PC-9 (cell line): ENCODE data around the gene UPK2. TPM values are rescaled to one million over a fixed set of nuclear protein-coding genes. Genes with fewer than 3 reads are reported as not detected.

Experiments used
- BruUV-seq: library from RNA; stranded (reverse); fragments of 400-500 nt; replicated peaks from 2 replicates; lab custom pipeline; 2021; lab: Mats Ljungman, UMichigan
- CTCF ChIA-PET: fragments of 300-600 bp; sonication (Branson Sonifier 250); formaldehyde crosslinking; loops from one replicate; lab custom pipeline; 2022; ENCODE audit warnings: antibody characterized with exemption; lab: Charles Lee
- POLR2A ChIA-PET: fragments of 300-600 bp; sonication (Branson Sonifier 250); formaldehyde crosslinking; loops from one replicate; lab custom pipeline; 2022; ENCODE audit warnings: antibody characterized with exemption; ENCODE audit not compliant: unreplicated experiment; lab: Charles Lee
- DNase-seq, 2 experiments: peaks; one replicate each; pipeline versions ENCODE4 v3.0.0 to v3.0.0-alpha.2; 2015 to 2022; ENCODE audit warnings: mixed read lengths in 1 of 2
- H2AFZ ChIP-seq: fragments of 200-600 bp; sonication (generic); 2 replicates; pipeline ENCODE4 v1.8.1; 2017; ENCODE audit warnings: antibody characterized with exemption
- H3F3A ChIP-seq: fragments of 200-600 bp; sonication (generic); 2 replicates; pipeline ENCODE4 v1.8.1; 2017; ENCODE audit warnings: antibody characterized with exemption, mild to moderate bottlenecking, low read depth; ENCODE audit not compliant: insufficient read depth
- H3K27ac ChIP-seq: fragments of 200-600 bp; sonication (generic); 2 replicates; pipeline ENCODE4 v1.6.1; 2016; ENCODE audit warnings: mixed run types
- H3K27me3 ChIP-seq: fragments of 200-600 bp; sonication (generic); 2 replicates; pipeline ENCODE4 v1.6.1; 2016; ENCODE audit warnings: low read depth, mixed run types; ENCODE audit not compliant: insufficient read depth
- H3K36me3 ChIP-seq: fragments of 200-600 bp; sonication (generic); 2 replicates; pipeline ENCODE4 v1.6.1; 2016; ENCODE audit warnings: low read depth, mixed run types
- H3K4me1 ChIP-seq: fragments of 200-600 bp; sonication (generic); replicated peaks from 2 replicates; pipeline ENCODE4 v1.6.1; 2016; ENCODE audit warnings: mixed run types; ENCODE audit not compliant: insufficient read depth
- H3K4me2 ChIP-seq: fragments of 200-600 bp; sonication (generic); 2 replicates; pipeline ENCODE4 v1.6.1; 2017; ENCODE audit warnings: mixed run types
- H3K4me3 ChIP-seq: fragments of 200-600 bp; sonication (generic); 2 replicates; pipeline ENCODE4 v1.6.1; 2016; ENCODE audit warnings: mixed run types
- H3K79me2 ChIP-seq: fragments of 200-600 bp; sonication (generic); 2 replicates; pipeline ENCODE4 v1.6.1; 2017; ENCODE audit warnings: low read depth, mixed run types
- H3K9me2 ChIP-seq: fragments of 200-600 bp; sonication (generic); 2 replicates; pipeline ENCODE4 v1.8.1; 2017; ENCODE audit warnings: mild to moderate bottlenecking; ENCODE audit not compliant: insufficient read depth
- H3K9me3 ChIP-seq: fragments of 200-600 bp; sonication (generic); 2 replicates; pipeline ENCODE4 v1.8.1; 2016; ENCODE audit warnings: low read depth; ENCODE audit not compliant: insufficient read depth
- H4K20me1 ChIP-seq: fragments of 200-600 bp; sonication (generic); 2 replicates; pipeline ENCODE4 v1.8.1; 2017; ENCODE audit not compliant: insufficient read depth
- CTCF ChIP-seq: fragments of 200-600 bp; sonication (generic); conservative IDR thresholded peaks from 2 replicates; pipeline ENCODE4 v1.6.1; 2017; ENCODE audit warnings: mixed run types, antibody characterized with exemption, mild to moderate bottlenecking, moderate library complexity
- EZH2 ChIP-seq: fragments of 200-600 bp; sonication (generic); IDR thresholded peaks from 2 replicates; pipeline ENCODE4 v1.8.0; 2017; ENCODE audit warnings: antibody characterized with exemption, low read depth
- intact Hi-C: fragments of 100-400 bp; cut with micrococcal nuclease; formaldehyde crosslinking; loops from one replicate; pipeline ENCODE4 v1.10.0; 2022; ENCODE audit not compliant: unreplicated experiment
- total RNA-seq: library from RNA; stranded (reverse); gene quantifications from 2 replicates; pipeline ENCODE4 v1.2.3, GENCODE V29; 2021

UPK2 gene
- total RNA-seq, 1 experiment from 2014 or later = 17.1 TPM

GRCh38 chr11:118996926-118997626 is 41.0 kb downstream of the UPK2 start:
- Histone ChIP-seq H3F3A (peaks cover 29% of the 10 kb centered on the region), H3K9me3 (no peaks in the 10 kb centered on the region), H2AFZ (peak overlapping the region; percentile 89), H3K79me2 (peaks cover 48% of the 10 kb centered on the region), H3K9me2 (no peaks in the 10 kb centered on the region), H3K4me1 (peaks cover 33% of the 10 kb centered on the region), H3K27me3 (no peaks in the 10 kb centered on the region), H3K4me3 (peak overlapping the region; percentile 86), H3K27ac (no peak overlapping the region), H4K20me1 (no peaks in the 10 kb centered on the region), H3K4me2 (peak overlapping the region; percentile 96), H3K36me3 (peaks cover 19% of the 10 kb centered on the region)
- TF ChIP-seq CTCF (no peak; the same call in 1 of the 2 replicates), EZH2 (no peak)
- POLR2A ChIA-PET = interaction anchor here (0.6 kb wide), 2 partner anchors 129 to 307 kb away, joined by 3 read pairs; no protein-coding TSS in a partner anchor
- TSS peak; percentile 23 for BruUV-seq
- intact Hi-C loops = no loop called here
- no peak for DNase-seq
- CTCF ChIA-PET = no interaction called here

GRCh38 chr11:118997627-118998387 is 41.7 kb downstream of the UPK2 start, which contains the start of gene CENATAC:
Gene CENATAC, plus strand, starts transcription at chr11:118998138. Its CDS starts 60 bp downstream, at chr11:118998198.
- H2AFZ ChIP-seq = peak within 1 kb of the TSS; percentile 89
- TF ChIP-seq CTCF = no peak
- TF ChIP-seq EZH2 = no peak
- H3K4me3 ChIP-seq = peak within 1 kb of the TSS; percentile 86
- H3F3A ChIP-seq = peaks cover 29% of the 10 kb centered on the region
- no peaks in the 10 kb centered on the region for H3K27me3 ChIP-seq
- H3K9me3 ChIP-seq = no peaks in the 10 kb centered on the region
- intact Hi-C loops = no loop called here
- ChIA-PET CTCF (no interaction called here), POLR2A (interaction anchor here (0.6 kb wide), 1 partner anchor 308 kb away, joined by 3 read pairs; no protein-coding TSS in a partner anchor)
- peaks cover 48% of the 10 kb centered on the region for H3K79me2 ChIP-seq
- H3K4me1 ChIP-seq = peaks cover 33% of the 10 kb centered on the region
- peak; percentile 82 to 89 for DNase-seq
- H3K9me2 ChIP-seq = no peaks in the 10 kb centered on the region
- BruUV-seq = no TSS peak
- H3K4me2 ChIP-seq = peak within 1 kb of the TSS; percentile 96
- peaks cover 25% of the 10 kb centered on the region for H3K36me3 ChIP-seq
- H4K20me1 ChIP-seq = no peaks in the 10 kb centered on the region
- H3K27ac ChIP-seq = peak within 1 kb of the TSS; percentile 74

- Histone ChIP-seq H4K20me1 (no peaks in the 10 kb centered on the region), H3K36me3 (peaks cover 25% of the 10 kb centered on the region), H3K27ac (peak overlapping the region; percentile 74), H3K79me2 (peaks cover 48% of the 10 kb centered on the region), H3K9me3 (no peaks in the 10 kb centered on the region), H3K27me3 (no peaks in the 10 kb centered on the region), H3K4me2 (peak overlapping the region; percentile 96), H2AFZ (peak overlapping the region; percentile 89), H3F3A (peaks cover 29% of the 10 kb centered on the region), H3K9me2 (no peaks in the 10 kb centered on the region), H3K4me1 (peaks cover 33% of the 10 kb centered on the region), H3K4me3 (peak overlapping the region; percentile 86)
- no TSS peak for BruUV-seq
- TF ChIP-seq EZH2 = no peak
- intact Hi-C loops = no loop called here
- DNase-seq = no peak
- ChIA-PET CTCF (no interaction called here), POLR2A (interaction anchor here (0.6 kb wide), 2 partner anchors 19 to 214 kb away, joined by 8 to 14 read pairs; partner anchors contain the start of gene RPS25)
Observed at GRCh38 chr11:118998388-118998717, 42.3 kb downstream of the UPK2 start.
